Measurements from ENCODE around the gene CAMK2B.

DNA sequence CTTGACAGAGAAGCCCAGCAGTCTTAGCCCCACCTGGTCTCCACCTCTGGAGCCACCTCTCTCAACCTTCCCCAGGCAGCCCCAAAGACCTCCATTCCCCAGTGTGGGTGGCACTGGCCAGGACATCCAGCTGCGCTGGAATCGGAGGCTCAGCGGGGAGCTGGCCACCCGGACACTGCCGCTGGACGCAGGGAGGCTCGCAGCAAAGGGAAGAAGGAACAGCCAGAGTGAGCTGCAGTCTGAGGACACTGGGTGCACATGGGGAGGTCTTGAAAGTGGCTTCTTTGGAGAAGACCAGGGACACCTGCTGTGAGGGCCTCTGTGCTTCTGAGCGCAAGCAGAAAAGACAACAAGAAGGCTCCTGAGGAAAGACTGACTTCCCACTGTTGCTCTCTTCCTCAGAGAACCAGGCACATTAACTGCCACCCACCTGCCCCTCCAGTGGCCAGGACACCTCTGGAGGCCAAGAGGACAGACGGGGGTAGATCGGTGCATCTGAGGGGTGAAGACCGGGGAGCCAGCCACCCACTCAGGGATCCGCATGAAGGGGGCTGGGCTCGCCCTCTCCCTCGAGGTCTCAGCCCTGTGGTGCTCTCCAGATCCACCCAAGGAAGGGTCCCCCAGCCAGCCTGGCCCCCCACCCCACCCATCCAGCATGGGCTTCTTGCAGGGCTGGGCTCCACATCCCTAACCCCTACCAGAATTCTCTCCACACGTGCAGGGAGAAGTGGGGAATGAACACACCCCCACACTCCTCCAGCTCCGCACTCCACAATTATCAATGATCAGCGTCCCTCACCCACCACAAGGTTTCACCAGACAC, 1.8 kb downstream of the CAMK2B start:
- TF ChIP-seq MAX (IDR thresholded peaks at IDR 0.05) (no peak), SP1 (IDR thresholded peaks at IDR 0.05; ENCODE audit: low read depth) (no peak), POLR2AphosphoS5 (IDR thresholded peaks at IDR 0.05; ENCODE audit: low read depth, low read length) (no peak), RAD21 (IDR thresholded peaks at IDR 0.05; ENCODE audit: low read depth) (no peak)
- TF ChIP-seq, protein P1, sequence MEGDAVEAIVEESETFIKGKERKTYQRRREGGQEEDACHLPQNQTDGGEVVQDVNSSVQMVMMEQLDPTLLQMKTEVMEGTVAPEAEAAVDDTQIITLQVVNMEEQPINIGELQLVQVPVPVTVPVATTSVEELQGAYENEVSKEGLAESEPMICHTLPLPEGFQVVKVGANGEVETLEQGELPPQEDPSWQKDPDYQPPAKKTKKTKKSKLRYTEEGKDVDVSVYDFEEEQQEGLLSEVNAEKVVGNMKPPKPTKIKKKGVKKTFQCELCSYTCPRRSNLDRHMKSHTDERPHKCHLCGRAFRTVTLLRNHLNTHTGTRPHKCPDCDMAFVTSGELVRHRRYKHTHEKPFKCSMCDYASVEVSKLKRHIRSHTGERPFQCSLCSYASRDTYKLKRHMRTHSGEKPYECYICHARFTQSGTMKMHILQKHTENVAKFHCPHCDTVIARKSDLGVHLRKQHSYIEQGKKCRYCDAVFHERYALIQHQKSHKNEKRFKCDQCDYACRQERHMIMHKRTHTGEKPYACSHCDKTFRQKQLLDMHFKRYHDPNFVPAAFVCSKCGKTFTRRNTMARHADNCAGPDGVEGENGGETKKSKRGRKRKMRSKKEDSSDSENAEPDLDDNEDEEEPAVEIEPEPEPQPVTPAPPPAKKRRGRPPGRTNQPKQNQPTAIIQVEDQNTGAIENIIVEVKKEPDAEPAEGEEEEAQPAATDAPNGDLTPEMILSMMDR (IDR thresholded peaks at IDR 0.05 in 2 of 3, conservative IDR thresholded peaks at IDR 0.05 in 1 of 3; ENCODE audit: borderline replicate concordance in 1 of 3, insufficient read depth in 1 of 3, low read depth in 2 of 3, low read length in 2 of 3) = no peak
